ENCODE results near the gene PTGDS.

The PTGDS gene

GRCh38 chr9:136937186-136938001 is 39.9 kb upstream of the PTGDS start:
- TF ChIP-seq CTCF (IDR thresholded peaks at IDR 0.05; ENCODE audit: low read depth, low read length, missing control alignments) = no peak
- DNase-seq (ENCODE audit: low read depth) = no peak
- no peak overlapping the region for H3K4me3 ChIP-seq (ENCODE audit: low read depth, low read length)

DNA sequence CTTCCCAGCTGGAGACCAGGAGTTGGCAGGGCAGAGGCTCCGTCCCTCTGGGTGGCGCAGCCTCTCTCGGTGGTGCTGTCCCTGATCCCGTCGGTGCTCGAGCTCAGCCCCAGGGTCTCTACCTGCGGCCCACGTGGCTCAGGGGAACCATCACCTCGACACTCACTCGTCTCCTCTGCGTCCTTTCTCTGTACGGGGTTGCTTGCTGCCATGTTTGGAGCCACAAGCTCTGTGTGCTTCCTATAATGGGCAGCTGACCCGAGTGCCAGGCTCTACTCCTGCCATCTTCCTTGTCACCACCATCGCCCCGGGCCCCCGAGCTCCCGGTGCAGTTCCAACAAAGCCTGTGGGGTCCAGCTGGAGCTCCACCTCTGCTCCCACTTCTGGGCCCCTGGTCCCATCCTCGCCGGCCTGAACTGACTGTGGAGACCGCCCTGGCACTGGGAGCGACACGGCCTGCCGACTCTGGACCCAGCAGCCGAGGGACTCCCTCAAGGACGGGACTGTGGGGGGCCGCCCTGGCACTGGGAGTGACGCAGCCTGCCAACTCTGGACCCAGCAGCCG is 37.8 kb upstream of the PTGDS start:
- no peak for TF ChIP-seq CTCF (IDR thresholded peaks at IDR 0.05; ENCODE audit: low read depth, low read length, missing control alignments)
- no peak overlapping the region for H3K4me3 ChIP-seq (ENCODE audit: low read depth, low read length)
- no peak for DNase-seq (ENCODE audit: low read depth)

DNA sequence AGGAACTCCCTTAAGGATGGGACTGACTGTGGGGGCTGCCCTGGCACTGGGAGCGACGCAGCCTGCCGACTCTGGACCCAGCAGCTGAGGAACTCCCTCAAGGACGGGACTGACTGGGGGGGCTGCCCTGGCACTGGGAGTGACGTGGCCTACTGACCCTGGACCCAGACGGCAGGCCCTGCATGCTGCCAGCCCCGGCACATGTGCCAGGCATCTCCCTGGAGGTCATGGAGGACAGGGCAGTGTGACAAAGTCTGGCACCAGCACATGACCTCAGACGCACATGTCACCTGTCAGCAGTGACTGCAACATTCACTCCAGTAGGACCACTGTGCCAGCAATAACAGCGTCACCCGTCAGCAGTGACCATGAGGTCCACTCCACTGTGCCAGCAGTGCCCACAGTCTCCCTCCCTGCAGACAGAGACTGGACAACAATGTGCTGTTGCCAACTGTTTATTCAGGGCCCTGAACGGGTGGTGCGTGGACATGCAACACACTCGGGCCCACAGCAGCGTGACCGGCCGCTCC is 37.2 kb upstream of the PTGDS start:
- no peak for TF ChIP-seq CTCF (IDR thresholded peaks at IDR 0.05; ENCODE audit: low read depth, low read length, missing control alignments)
- no peak overlapping the region for H3K4me3 ChIP-seq (ENCODE audit: low read depth, low read length)
- no peak for DNase-seq (ENCODE audit: low read depth)

- no peak for DNase-seq (ENCODE audit: low read depth)
- H3K4me3 ChIP-seq (ENCODE audit: low read depth, low read length) = no peak overlapping the region
- no peak for TF ChIP-seq CTCF (IDR thresholded peaks at IDR 0.05; ENCODE audit: low read depth, low read length, missing control alignments)
These were observed 36.6 kb upstream of the PTGDS start for GRCh38 chr9:136940526-136941230.

DNA sequence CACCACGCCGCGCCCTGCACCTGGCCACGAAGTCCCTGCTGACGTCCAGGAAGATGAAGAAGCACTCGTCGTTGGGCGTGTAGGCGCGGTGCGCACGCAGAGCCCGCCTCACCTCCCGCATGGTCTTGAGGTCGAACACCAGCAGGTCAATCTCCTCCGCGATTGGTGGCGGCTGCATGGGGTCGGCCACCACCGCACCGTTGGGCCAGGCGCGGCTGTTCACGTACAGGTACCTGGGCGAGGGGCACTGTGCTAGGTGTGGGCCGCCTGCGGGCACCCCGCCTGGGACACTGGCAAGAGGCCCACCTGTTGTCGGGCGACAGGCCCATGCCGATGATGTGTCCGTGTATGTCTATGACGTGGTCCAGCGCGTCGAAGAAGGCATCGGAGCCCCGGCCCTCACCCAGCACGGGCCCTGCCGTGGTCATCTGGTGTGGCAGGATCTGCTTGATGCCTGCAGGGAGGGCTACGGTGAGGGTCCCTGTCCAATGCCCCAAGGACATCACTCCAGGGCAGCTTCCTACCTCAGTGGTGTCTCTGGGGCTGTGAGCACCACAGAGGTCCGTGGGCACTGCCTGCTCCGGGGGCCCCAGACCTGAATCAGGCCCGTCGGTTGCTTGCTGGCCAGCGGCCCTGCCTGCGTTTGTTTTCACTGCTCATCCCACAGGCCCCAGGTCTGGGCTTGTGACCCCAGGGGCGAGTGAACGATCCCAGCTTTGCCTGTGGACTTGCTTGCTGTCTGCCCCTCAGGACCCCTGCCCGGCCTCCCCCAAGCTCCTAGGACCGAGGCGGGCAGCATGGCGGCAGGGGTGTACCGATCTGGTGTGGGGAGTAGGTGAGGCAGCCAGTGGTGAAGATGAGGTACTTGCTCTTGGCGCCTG is 35.8 kb upstream of the PTGDS start:
- no peak overlapping the region for H3K4me3 ChIP-seq (ENCODE audit: low read depth, low read length)
- no peak for TF ChIP-seq CTCF (IDR thresholded peaks at IDR 0.05; ENCODE audit: low read depth, low read length, missing control alignments)
- no peak for DNase-seq (ENCODE audit: low read depth)

GRCh38 chr9:136942112-136942880 is 35.0 kb upstream of the PTGDS start:
- TF ChIP-seq CTCF (IDR thresholded peaks at IDR 0.05; ENCODE audit: low read depth, low read length, missing control alignments) = no peak
- DNase-seq (ENCODE audit: low read depth) = no peak
- no peak overlapping the region for H3K4me3 ChIP-seq (ENCODE audit: low read depth, low read length)
